ENCODE data around the gene FNTB. TPM values are rescaled to one million over a fixed set of nuclear protein-coding genes. Genes with fewer than 3 reads are reported as not detected.

FNTB gene
- total and polyA plus RNA-seq, 2 of the 8 experiments (the other 6 are each of a cell fraction or from before 2014, with no cell fraction given): 16.0 to 20.7 TPM

- no peaks in the 10 kb centered on the region for H3K27me3 ChIP-seq (replicated peaks in 1 of 4; ENCODE audit: control insufficient read depth in 3 of 4, extremely low read depth in 1 of 4, insufficient read depth in 3 of 4, low read length in 3 of 4)
These were observed 46.5 kb downstream of the FNTB start for GRCh38 chr14:65033181-65033580.

More at GRCh38 chr14:65033181-65033580, 46.5 kb downstream of the FNTB start:
- no peak overlapping the region for H2BK20ac ChIP-seq (ENCODE audit: low read length)
- no peak overlapping the region for H3K4me2 ChIP-seq (ENCODE audit: insufficient read depth in 1 of 2, low read depth in 2 of 2, low read length in 2 of 2)
- no peak overlapping the region for H2BK15ac ChIP-seq (ENCODE audit: low read length)
- no peaks in the 10 kb centered on the region for H3K4me1 ChIP-seq (replicated peaks in 1 of 4; ENCODE audit: control insufficient read depth in 3 of 4, insufficient read depth in 4 of 4, low read length in 3 of 4)
- H2AFZ ChIP-seq (ENCODE audit: low read length): no peak overlapping the region
- no peak overlapping the region for H2AK5ac ChIP-seq (ENCODE audit: low read depth, low read length)
- H3K36me3 ChIP-seq (ENCODE audit: control insufficient read depth in 2 of 4, insufficient read depth in 4 of 4, low read length in 3 of 4): peaks cover 0 to 11% (median 2%) of the 10 kb centered on the region in 4 experiments; a peak in 3 of 8 replicates
- no peak overlapping the region for H2BK120ac ChIP-seq (replicated peaks; ENCODE audit: low read depth, low read length)
- no peak overlapping the region for H2BK5ac ChIP-seq (ENCODE audit: low read depth, low read length)
- H4K5ac ChIP-seq (ENCODE audit: insufficient read length, low read depth, low read length): no peak overlapping the region
- no peak overlapping the region for H4K8ac ChIP-seq (ENCODE audit: extremely low read depth, insufficient read depth, low read length)
- ChIA-PET POLR2A (ENCODE audit: partially characterized antibody) (no interaction called here), CTCF (ENCODE audit: partially characterized antibody) (interaction anchor here (1.4 to 2.2 kb wide), 5 partner anchors 8 to 210 kb away, joined by 3 to 12 read pairs (median 3); partner anchors contain the start of gene FNTB)
- FAIRE-seq (no peak), DNase-seq (ENCODE audit: low read depth in 1 of 2, low spot score in 2 of 2) (no peak)
- no peak overlapping the region for H3K18ac ChIP-seq (ENCODE audit: extremely low read depth, low read length)
- no peaks in the 10 kb centered on the region for H3K23me2 ChIP-seq (ENCODE audit: low read depth, low read length)
- H3K23ac ChIP-seq (ENCODE audit: insufficient read length): no peak overlapping the region
- H3K79me2 ChIP-seq (ENCODE audit: control insufficient read depth in 1 of 2, insufficient read depth in 2 of 2, low read length in 2 of 2): no peaks in the 10 kb centered on the region
- no peak overlapping the region for H3K27ac ChIP-seq (ENCODE audit: low read depth, low read length)
- H3K9ac ChIP-seq (replicated peaks in 1 of 4; ENCODE audit: extremely low read depth in 1 of 4, low read depth in 3 of 4, low read length in 3 of 4): no peak overlapping the region
- 82% methylated on average over 3 of the region's 3 CpGs; no CpG with 5 or more reads in 1 of the 2 experiments for WGBS, 2 experiments (ENCODE audit: extremely low coverage in 1 of 2, insufficient coverage in 1 of 2, insufficient read length in 1 of 2, insufficient replicate concordance in 2 of 2, low coverage in 1 of 2, low lambda C conversion rate in 2 of 2, missing lambda C conversion rate in 1 of 2)
- TF ChIP-seq JUND (IDR thresholded peaks at IDR 0.05; ENCODE audit: low read length) (no peak), CREB1 (IDR thresholded peaks at IDR 0.05) (no peak), CEBPB (IDR thresholded peaks at IDR 0.05; ENCODE audit: low read depth, low read length) (no peak), EP300 (IDR thresholded peaks at IDR 0.05; ENCODE audit: borderline replicate concordance in 1 of 2, low read depth in 2 of 2, low read length in 2 of 2) (no peak), SIRT6 (IDR thresholded peaks at IDR 0.05; ENCODE audit: low read length) (no peak), SAP30 (IDR thresholded peaks at IDR 0.05; ENCODE audit: insufficient read depth, insufficient replicate concordance, low read length) (no peak), ATF3 (IDR thresholded peaks at IDR 0.05; ENCODE audit: insufficient read depth, low read depth, low read length) (no peak), TCF12 (IDR thresholded peaks at IDR 0.05; ENCODE audit: low read depth, low read length) (no peak)
- H3K56ac ChIP-seq (replicated peaks; ENCODE audit: insufficient read length, low read depth, low read length): no peak overlapping the region
- no peaks in the 10 kb centered on the region for H3K79me1 ChIP-seq (ENCODE audit: low read depth, low read length)
- no peak overlapping the region for H3K14ac ChIP-seq (ENCODE audit: insufficient read length)
- no peak overlapping the region for H3K4me3 ChIP-seq (ENCODE audit: extremely low read depth in 1 of 4, insufficient read depth in 2 of 4, low read depth in 3 of 4, low read length in 4 of 4)
- no peaks in the 10 kb centered on the region for H3K9me3 ChIP-seq (ENCODE audit: insufficient read depth in 2 of 2, low read depth in 1 of 2, low read length in 1 of 2)
- no peak overlapping the region for H3K4ac ChIP-seq (replicated peaks; ENCODE audit: insufficient read length, low read depth, low read length)
- no peak overlapping the region for H2BK12ac ChIP-seq (ENCODE audit: low read depth, low read length)
- peaks cover 0 to 4% of the 10 kb centered on the region in 2 experiments for H4K20me1 ChIP-seq (replicated peaks in 1 of 2; ENCODE audit: control insufficient read depth in 1 of 2, insufficient read depth in 2 of 2, low read length in 2 of 2)
- H4K91ac ChIP-seq (replicated peaks; ENCODE audit: insufficient read length, low read length): no peak overlapping the region
